GM21737 (cell line): ENCODE measurements around the gene RAB20.
"Not testable (repeated sequence)": the region's sequence is repeated elsewhere in the genome, so short reads cannot be mapped to it uniquely, and the experiment has no call there.

Experiments
- ATAC-seq: cut with Tn5 transposase; IDR thresholded peaks from one replicate; pipeline ENCODE4 v1.9.1; 2021; ENCODE audit warnings: mild to moderate bottlenecking, moderate library complexity; ENCODE audit not compliant: unreplicated experiment

RAB20 gene

DNA sequence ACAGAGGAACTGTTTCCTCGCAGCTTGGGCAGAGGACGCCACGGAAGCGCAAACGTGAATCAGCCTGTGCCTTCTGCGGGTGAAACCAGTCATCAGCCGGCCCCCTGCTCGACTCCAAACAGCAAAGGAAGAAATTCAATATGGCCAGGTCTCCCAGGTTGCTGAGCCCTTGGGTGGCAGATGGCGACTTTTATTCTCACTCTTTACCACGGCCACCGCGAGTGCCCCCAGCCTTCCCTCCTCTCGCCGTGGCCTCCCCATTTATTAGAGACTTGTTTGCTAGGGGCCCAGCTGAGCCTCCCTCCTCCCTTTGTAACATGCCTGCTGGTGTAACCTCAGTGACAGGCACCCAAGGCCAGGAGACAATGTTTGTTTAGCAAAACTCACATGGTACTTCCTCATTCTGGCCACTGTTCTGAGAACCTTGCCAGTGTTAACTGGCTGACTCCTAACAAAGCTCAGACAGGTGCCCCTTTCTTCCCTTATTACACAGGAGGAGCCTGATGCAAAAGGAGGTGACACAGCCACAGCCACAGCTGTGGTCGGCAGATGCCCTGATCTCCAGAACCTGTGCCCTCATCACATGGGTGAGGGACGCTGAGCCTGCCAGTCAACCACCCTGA lies 5.8 kb downstream of the RAB20 start:
- ATAC-seq: no peak

DNA sequence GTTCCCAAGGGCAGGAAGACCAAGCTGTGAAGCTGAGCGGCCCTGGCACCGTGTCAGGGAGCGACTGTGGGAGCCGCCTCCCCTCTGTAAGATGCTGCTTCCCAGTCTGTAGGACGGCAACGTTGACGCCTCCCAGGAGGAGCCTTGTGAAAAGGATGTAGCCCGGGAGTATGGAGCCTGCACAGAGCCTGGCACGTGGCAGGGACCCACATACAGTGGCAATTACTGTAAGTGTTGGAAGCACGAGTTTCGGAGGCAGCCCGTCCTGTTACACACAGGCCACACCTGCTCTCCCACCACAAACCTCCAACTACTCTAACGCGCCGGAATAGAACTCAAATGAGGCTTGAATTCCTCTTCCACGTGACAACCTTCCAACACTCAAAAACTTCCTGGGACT lies 6.6 kb downstream of the RAB20 start:
- ATAC-seq: no peak

DNA sequence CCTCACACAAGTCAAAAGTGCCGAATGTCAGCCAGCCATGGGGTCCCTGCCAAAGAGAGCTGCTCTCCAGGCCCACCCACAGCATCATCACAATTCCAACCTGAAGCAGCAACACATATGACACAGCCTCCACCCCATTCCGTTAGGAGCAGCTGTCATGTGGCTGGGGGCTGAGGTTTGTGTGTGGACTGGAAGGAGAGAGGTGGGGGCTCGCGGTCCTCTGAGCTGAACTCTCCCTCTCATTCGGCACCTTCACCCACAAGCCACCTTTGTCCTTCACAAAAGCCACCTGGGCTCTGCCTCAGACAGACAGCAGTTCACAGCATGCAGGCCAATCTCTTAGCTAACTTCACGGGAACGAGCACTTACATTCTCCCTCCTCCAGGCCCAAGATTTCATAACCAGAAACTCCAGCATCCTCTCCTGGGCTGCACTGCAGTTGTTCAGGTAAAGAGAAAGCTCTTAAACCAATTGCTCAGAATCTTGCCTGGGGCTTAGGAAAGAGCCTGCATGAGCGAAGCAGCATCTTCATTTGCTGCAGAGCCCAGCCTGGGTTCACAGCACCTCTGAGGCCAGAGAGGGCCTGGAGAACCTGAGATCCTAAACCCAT lies 7.2 kb downstream of the RAB20 start:
- no peak for ATAC-seq

DNA sequence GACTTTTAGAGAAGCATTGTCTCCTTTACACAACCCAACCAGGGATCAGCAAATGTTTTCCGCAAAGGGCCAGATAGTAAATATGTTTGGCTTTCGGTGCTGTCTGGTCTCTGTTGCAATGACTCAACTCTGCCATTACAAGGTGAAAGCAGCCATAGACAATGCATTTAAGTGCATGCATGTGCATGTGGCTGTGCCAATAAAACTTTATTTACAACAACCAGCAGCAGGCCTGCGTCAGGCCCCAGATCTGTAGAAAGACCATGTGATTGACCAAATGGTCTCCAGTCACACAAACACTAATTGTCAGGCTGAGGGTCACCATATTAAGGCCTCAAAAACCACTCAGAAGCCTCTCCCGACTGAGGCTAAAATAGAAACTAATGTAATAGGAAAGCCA lies 8.1 kb downstream of the RAB20 start:
- no peak for ATAC-seq

DNA sequence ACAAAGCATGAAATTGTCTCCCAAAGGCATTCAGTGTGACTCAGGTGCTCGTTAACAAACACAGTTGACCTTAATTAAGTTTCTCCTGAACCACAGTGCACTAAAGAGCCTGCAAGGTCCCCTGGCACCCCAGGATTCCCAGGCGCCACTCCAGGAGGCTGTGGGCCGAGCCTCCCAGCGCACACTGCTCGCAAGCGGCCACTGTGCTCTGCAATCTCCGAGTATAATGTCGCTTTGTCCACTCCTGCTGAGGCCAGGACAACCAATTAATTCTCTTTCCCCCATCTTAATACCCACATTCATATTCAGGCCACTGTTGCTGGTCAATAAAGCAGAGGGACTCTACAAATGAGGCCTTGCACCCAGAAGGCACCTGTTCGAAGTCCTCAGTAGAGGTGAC lies 8.8 kb downstream of the RAB20 start:
- ATAC-seq: no peak

DNA sequence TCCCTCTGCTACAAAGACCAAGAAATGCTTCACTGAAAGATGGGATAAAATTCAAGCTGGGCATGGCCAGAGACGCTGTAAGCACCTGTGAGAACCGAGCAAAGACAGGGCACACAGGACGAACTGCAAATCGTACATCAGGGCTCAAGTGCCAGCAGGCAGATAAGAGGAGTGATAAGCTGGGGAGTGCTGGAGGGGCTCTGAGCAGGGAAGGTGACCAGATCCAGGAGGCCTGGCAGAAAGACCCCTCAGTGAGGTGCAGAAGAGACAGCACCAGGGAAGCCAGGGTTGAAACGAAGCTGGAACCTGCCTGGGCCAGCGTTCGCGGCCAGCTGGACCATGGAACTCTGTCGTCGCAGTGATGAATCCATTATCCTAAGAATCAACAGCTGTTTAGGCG lies 10.2 kb downstream of the RAB20 start:
- no peak for ATAC-seq

DNA sequence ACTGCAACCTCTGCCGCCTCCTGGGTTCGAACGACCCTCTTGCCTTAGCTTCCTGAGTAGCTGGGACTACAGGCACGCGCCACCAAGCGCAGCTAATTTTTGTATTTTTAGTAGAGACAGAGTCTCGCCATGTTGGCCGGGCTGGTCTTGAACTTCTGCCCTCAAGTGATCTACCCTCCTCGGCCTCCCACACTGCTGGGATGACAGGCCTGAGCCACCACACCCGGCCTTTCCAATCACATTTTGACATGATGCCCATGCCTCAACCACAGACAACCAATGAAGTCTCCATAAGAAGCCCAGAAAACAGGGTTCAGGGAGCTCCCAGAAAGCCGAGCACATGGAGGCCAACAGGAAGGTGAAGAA lies 11.7 kb downstream of the RAB20 start:
- ATAC-seq: no peak

- ATAC-seq: no peak
Observed at GRCh38 chr13:110548891-110549794, 12.4 kb downstream of the RAB20 start.

DNA sequence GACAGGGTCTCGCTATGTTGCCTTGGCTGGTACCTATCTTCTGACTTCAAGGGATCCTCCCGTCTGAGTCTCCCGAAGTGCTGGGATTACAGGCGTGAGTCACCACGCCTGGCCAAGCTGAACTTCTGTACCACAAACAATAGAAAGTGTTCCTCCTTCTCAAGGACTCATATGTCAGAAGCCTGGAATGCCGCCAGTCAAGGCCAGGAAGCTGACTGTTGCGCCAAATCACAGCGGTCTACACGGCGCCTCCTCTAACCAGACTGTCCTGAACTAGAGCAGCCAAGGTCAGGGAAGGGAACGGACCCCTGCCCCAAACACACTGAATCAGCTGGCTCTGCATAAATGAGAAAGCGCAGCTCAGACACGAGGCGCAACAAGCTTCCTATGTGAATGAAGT lies 14.6 kb downstream of the RAB20 start:
- ATAC-seq: no peak

DNA sequence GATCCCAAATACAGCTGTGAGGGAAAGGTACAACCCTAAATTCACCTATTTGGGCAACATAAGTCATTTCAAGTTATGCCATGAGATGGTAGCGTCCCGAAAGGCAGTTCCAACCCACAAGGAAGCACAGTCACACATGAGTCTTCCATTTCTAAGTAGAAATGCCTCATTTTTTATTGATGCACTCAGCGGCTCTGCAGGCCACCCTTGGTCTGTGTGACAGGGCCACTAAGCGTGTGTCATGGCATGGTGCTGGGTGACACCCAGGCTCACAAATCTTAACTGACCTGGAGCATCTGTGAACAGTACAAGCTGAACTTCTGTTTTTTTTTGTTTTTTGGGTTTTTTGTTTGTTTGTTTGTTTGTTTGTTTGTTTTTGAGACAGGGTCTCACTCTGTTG lies 15.1 kb downstream of the RAB20 start:
- no peak for ATAC-seq

DNA sequence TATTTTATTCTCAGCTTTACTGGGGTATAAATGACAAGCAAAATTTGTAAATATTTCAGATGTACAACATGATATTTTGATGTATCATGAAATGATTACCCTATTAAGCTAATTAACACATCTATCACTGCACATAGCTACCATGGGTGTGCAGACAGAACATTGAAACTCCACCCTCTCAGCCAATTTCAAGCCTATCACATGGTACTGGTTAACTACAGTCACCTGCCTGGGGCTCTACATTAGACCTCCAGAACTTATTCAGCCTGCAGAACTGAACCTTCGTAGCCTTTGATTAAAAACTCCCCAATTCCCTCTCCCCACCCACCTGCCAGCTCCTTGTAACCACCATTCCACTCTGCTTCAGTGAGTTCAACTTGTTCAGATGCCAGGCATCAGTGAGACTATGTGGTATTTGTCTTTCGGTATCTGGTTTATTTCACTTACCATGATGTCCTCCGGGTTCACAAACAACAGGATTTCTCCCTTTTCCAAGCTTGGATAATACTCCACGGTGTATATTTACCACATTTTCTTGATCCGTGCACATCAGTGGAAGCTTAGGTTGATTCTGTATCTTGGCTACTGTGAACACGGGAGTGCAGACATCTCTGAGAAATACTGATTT lies 19.2 kb downstream of the RAB20 start:
- no peak for ATAC-seq

- ATAC-seq: no peak
Observed at GRCh38 chr13:110541526-110541920, 20.0 kb downstream of the RAB20 start.

DNA sequence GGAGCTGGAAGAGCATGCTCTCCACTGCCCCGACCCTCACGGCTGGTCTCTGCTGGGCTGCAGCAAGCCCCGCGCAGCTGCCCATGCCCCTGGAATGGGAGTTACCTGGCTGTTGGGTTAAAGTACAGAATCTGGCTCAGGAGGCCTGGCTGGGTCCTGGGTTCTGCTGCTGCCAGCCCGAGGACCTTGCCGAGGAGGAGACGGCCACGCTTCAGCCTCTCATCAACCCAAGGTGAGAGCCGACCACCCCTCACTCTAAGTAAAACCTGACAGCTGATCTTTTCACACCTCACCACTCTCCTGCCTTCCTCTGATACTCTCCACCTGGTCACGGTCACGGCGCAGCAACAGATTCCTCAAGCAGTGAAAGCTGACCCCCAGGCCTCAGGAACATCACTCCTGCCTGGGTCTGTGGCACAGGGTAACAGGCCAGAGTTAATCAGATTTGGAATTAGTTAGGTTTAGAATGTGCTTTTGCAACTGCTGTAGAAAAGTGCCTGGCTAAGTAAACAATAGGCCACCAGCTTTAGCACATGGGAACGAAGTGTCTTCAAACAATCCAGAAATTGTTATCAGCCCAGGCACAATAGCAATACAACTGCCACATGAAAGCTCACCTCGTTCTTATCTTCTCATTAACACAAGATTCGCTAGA lies 20.5 kb downstream of the RAB20 start:
- no peak for ATAC-seq

DNA sequence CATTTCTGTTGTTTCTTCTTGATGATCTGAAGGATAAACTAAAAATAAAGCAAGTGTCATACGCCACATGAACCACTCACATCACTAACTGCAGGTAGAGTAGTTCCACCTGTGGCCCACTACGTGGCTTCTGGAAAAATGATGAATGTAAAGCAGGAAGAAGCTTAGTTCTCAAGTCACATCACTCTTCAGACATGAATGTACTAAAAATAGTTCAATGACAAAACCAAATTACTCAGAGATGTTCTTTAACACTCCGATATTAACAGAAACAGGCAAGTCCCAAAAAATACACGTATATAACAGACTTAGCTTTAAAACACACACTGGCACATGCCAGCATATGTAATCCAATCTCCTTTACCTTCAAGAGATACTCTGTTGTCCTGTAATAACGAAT lies 21.6 kb downstream of the RAB20 start:
- no peak for ATAC-seq

GRCh38 chr13:110538632-110539031 lies 22.9 kb downstream of the RAB20 start:
- ATAC-seq: peak; percentile 67

DNA sequence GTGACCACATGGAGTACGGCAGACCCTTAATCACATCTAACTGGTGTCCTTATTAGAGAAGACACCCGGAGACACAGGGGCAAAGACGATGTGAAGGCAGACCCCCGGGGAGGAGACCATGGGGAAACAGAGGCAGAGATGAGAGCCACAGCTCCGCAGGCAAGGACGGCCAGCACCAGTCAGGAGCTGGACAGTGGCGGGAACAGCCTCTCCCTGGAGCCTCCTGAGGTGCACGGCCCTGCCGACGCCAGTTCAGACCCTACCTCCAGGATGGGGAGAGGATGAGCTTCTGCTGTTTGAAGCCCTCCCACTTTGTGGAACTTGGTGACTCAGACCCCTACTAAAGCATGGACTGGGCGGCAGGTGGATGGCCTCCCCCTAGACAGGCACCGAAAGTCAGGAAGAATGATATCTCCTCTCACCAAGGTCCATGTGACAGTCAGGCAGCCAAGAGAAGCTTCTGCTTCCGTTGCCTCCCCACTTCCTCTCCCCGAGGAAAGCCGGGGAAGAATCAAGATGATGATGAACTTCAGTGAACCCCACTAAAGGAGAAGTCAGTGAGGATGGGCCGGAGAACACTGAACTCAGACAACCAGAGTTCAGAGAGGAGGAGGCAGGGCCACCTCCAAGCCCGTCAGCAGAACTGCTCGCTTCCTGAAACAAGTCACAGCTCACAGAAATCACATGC lies 25.4 kb downstream of the RAB20 start:
- no peak for ATAC-seq

DNA sequence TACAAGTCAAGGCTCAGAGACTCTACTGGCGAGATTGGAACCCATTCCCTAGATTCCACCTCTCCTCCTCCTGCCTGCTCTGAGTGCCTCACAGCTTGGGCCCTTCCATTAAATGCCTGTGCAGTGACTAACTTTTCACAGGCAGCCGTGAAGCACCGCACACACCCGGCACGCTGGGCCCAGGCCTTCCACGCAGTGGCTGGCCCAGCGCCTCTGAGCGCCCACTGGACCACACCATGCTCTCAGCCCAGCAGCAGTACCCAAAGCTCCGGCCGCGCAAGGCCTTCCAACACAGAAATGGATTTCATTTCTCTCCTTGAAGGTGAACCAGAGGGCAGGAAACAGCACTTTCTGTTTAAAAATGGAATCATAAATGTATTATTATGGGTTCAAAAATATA lies 26.0 kb downstream of the RAB20 start:
- no peak for ATAC-seq

- no peak for ATAC-seq
Observed at GRCh38 chr13:110533771-110534670, 27.5 kb downstream of the RAB20 start.

- ATAC-seq: not testable (repeated sequence)
Observed at GRCh38 chr13:110532258-110532657, 29.3 kb downstream of the RAB20 start.

DNA sequence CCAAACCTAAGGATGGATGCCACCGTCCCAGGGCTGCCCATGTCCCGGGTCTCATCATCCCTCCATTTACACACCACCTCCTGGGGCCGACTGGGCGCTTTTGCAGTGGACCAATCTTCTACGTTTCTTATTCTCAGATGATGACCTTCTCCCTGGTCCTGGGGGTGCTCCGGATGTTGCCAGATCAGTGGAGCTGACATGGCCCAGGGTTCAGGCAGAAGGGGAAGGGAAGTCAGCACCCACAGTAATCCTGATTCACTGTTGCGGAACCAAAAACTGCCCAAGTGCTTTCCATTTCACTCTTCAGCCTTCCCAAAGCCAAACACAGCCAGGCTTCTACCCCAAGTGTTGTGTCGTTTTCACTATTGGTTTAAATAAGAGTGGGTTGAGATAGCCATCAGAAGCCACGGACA lies 29.8 kb downstream of the RAB20 start:
- no peak for ATAC-seq
